Neural crest cell (in vitro differentiated cells): ENCODE results near the gene ATF3. TPM values are rescaled to one million over a fixed set of nuclear protein-coding genes. Genes with fewer than 3 reads are reported as not detected.
A peak's percentile ranks its signal among the peaks of the same experiment; 100 is the strongest.

Source experiments
- DNase-seq: peaks from one replicate; pipeline ENCODE4 v3.0.0; 2021; ENCODE audit warnings: low read depth, mixed read lengths, low spot score
- H3K27ac Mint-ChIP-seq: one replicate; pipeline ENCODE4 v1.8.0; 2021; ENCODE audit warnings: mild to moderate bottlenecking, mixed read lengths; ENCODE audit not compliant: unreplicated experiment
- H3K27me3 Mint-ChIP-seq: 2 replicates; pipeline ENCODE4 v1.8.0; 2021; ENCODE audit warnings: low read depth, mild to moderate bottlenecking, mixed read lengths
- H3K36me3 Mint-ChIP-seq: 2 replicates; pipeline ENCODE4 v1.8.0; 2021; ENCODE audit warnings: low read depth, mild to moderate bottlenecking, mixed read lengths
- H3K4me1 Mint-ChIP-seq: 2 replicates; pipeline ENCODE4 v1.8.0; 2021; ENCODE audit warnings: mixed read lengths
- H3K4me3 Mint-ChIP-seq: one replicate; pipeline ENCODE4 v1.8.0; 2021; ENCODE audit warnings: mild to moderate bottlenecking, mixed read lengths
- H3K9me3 Mint-ChIP-seq: 2 replicates; pipeline ENCODE4 v1.8.0; 2021; ENCODE audit warnings: mixed read lengths
- total RNA-seq: library from RNA; stranded (reverse); gene quantifications from 2 replicates; pipeline ENCODE4 v1.2.1, GENCODE V29; 2021
- TF ChIP-seq, protein P1 (sequence below): fragments of 200-600 bp; sonication (generic); conservative IDR thresholded peaks from 2 replicates; pipeline ENCODE4 v1.5.0; 2021; ENCODE audit warnings: antibody characterized with exemption, mild to moderate bottlenecking

The ATF3 gene
- total RNA-seq, 1 donor from 2014 or later: 10.3 TPM

DNA sequence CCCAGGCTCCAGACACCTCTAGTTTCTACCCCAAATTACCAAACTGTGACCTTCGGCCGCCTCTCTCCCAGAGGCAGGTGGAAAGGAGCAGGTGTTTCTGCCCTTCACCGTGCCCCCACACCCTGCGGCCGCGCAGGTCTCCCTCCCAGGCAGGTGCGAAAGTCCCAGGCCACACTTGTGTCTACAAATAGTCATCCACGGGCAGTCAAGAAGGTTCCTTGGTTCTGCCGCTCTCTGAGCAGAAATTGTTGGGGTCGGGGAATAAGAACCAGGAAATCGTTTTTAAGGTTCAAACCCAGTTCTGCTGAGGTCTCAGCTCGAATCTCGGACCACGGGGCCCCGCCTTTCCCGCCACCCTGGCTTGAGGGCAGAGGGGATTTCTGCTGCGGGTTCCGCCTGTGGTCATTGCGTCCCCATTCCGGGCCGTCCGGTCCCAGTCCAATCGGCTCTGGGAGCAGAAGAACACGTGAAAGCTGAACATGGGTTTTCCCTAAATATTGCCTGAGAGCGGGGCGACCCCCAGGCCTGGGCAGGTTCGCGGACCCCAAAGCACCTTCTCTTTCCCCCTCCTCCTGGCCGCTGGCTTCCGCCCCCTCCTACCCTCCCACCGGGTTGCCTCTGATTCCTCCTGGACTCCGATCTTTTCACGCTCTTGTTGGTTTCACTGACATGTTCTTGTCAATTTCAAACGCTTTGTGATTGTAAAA is 1.2 kb upstream of the ATF3 start:
- peaks cover 79% of the 10 kb centered on the region for H3K27me3 Mint-ChIP-seq
- H3K9me3 Mint-ChIP-seq: no peaks in the 10 kb centered on the region
- peaks cover 39% of the 10 kb centered on the region for H3K4me1 Mint-ChIP-seq
- H3K27ac Mint-ChIP-seq: peak overlapping the region; percentile 69
- TF ChIP-seq, protein P1, sequence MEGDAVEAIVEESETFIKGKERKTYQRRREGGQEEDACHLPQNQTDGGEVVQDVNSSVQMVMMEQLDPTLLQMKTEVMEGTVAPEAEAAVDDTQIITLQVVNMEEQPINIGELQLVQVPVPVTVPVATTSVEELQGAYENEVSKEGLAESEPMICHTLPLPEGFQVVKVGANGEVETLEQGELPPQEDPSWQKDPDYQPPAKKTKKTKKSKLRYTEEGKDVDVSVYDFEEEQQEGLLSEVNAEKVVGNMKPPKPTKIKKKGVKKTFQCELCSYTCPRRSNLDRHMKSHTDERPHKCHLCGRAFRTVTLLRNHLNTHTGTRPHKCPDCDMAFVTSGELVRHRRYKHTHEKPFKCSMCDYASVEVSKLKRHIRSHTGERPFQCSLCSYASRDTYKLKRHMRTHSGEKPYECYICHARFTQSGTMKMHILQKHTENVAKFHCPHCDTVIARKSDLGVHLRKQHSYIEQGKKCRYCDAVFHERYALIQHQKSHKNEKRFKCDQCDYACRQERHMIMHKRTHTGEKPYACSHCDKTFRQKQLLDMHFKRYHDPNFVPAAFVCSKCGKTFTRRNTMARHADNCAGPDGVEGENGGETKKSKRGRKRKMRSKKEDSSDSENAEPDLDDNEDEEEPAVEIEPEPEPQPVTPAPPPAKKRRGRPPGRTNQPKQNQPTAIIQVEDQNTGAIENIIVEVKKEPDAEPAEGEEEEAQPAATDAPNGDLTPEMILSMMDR: no peak
- H3K36me3 Mint-ChIP-seq: no peaks in the 10 kb centered on the region
- no peak for DNase-seq
- peak overlapping the region; percentile 99 for H3K4me3 Mint-ChIP-seq

- peak; percentile 30 for DNase-seq
- TF ChIP-seq, protein P1: no peak
- Mint-ChIP-seq H3K4me3 (peak overlapping the region; percentile 99), H3K4me1 (peaks cover 45% of the 10 kb centered on the region), H3K9me3 (no peaks in the 10 kb centered on the region), H3K27me3 (peaks cover 73% of the 10 kb centered on the region), H3K36me3 (no peaks in the 10 kb centered on the region), H3K27ac (peak overlapping the region; percentile 69)
Observed at GRCh38 chr1:212607913-212608391, 609 bp upstream of the ATF3 start.

DNA sequence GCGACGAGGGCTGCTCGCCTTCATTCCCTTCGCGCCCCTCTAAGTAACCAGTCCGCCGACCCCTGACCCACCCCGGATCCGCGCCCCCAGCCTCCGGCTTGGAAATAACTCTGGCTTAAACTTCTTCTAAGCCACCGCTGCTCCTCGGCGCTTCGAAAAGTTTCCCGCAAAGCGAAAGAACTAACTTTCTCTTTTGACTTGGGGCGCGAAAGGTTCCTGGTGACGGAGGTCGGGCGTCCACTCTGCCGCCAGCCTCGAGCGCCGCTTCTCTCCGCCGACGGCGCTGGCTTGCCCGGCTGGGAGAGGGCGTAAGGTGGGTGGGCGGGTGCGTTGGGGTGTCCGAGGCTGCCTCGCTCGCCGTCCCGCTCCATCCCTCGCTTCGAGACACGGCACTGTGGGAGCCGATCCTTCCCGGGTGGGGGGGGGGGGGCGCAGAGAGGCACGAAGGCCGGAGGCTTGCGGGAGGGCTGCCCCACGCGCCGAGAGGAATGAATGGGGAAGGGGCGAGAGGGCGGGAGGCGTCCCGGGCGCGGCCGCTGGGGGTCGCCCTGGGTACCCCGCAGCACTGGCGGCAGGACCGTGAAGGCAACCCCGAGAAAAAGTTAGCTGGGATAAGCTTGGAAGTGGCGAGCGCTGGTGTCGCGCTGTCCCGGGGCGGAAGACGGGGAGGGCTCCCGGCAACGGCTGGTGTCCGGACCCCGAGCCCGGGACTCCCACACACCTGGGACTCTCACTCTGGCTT is 569 bp downstream of the ATF3 start:
- peak; percentile 73 for DNase-seq
- H3K36me3 Mint-ChIP-seq: no peaks in the 10 kb centered on the region
- peak overlapping the region; percentile 99 for H3K4me3 Mint-ChIP-seq
- TF ChIP-seq, protein P1: peak; percentile 74
- H3K4me1 Mint-ChIP-seq: peaks cover 45% of the 10 kb centered on the region
- peak overlapping the region; percentile 92 for H3K27ac Mint-ChIP-seq
- H3K9me3 Mint-ChIP-seq: no peaks in the 10 kb centered on the region
- peaks cover 62% of the 10 kb centered on the region for H3K27me3 Mint-ChIP-seq

DNA sequence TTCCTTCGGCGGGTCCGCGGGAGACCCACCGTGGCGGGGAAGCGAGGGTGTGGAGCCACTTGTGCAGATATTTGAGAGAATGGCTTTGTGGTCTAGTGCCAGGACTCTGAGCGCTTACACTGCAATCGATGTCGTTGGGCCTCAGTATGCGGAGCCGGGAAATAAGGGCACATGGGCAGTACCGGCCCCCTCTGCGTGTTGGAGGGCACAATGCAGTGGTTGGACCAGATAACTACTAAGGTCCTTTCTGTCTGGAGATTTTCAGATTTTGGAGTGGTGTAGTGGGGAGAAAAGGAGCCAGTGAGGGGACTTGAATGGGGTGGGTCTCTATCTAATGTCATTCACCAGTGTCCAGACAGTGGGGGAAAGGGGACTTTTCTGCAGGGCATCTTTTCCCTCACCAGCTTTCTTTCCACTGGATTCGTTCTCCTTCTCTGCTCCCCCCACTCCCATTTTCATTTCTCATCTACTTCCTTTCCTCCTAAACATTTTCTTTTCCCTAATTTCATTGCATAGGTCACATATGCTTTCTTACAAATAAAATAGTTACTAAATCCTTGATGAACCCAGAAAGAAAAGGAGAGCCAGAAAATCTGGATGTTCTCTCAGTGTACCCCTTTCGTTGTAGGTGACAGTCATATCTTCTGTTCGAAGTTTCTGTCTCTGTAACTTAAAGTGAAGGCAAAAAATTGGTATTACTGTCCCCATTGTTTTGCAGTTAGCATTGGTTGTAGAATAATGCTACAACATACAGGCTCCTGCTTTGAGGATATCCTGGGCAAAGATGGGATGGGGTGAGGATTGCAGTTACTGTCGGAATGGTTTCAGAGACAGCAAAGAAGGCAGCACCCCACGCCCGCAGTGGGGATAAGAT is 1.4 kb downstream of the ATF3 start:
- H3K36me3 Mint-ChIP-seq: peaks cover under 1% of the 10 kb centered on the region

More for the DNA sequence above, 1.4 kb downstream of the ATF3 start:
- Mint-ChIP-seq H3K4me3 (peak overlapping the region; percentile 99), H3K27ac (no peak overlapping the region), H3K27me3 (peaks cover 54% of the 10 kb centered on the region), H3K9me3 (no peaks in the 10 kb centered on the region), H3K4me1 (peaks cover 45% of the 10 kb centered on the region)
- TF ChIP-seq, protein P1: no peak
- no peak for DNase-seq
